ENCODE measurements around the gene PTPRM. TPM values are rescaled to one million over a fixed set of nuclear protein-coding genes. Genes with fewer than 3 reads are reported as not detected.

The PTPRM gene
- total and polyA plus RNA-seq, 2 of the 4 experiments (the other 2 are of a cell fraction) = 28.3 to 51.2 TPM

- H2BK120ac ChIP-seq (ENCODE audit: low read depth, low read length) = no peak overlapping the region
- no peaks in the 10 kb centered on the region for H3K9me3 ChIP-seq (ENCODE audit: control insufficient read depth, insufficient read depth, low read length)
- ATAC-seq (ENCODE audit: low read depth) = no peak
- 56% methylated on average over 3 of the region's 6 CpGs; no CpG with 5 or more reads in 1 of the 2 experiments for WGBS, 2 experiments (ENCODE audit: extremely low coverage in 2 of 2, insufficient read length in 1 of 2)
- H4K5ac ChIP-seq (ENCODE audit: low read depth, low read length) = no peak overlapping the region
- dilution Hi-C loops (cut with HindIII; ENCODE audit: low sequenced_read_pairs, unreplicated experiment) = no loop called here
- no peak overlapping the region for H3K18ac ChIP-seq (ENCODE audit: low read depth, low read length)
- H3K9ac ChIP-seq (ENCODE audit: low read depth, low read length) = no peak overlapping the region
- H3K14ac ChIP-seq (replicated peaks; ENCODE audit: low read depth, low read length) = no peak overlapping the region
- no peak overlapping the region for H4K91ac ChIP-seq (ENCODE audit: insufficient read depth, low read depth, low read length)
- TF ChIP-seq SMC3 (IDR thresholded peaks at IDR 0.05; ENCODE audit: low read depth, low read length) = no peak
- no peak for TF ChIP-seq RCOR1 (IDR thresholded peaks at IDR 0.05; ENCODE audit: insufficient replicate concordance, low read length)
- no peak for TF ChIP-seq RAD21 (IDR thresholded peaks at IDR 0.05; ENCODE audit: low read length)
- no peak for TF ChIP-seq FOS (IDR thresholded peaks at IDR 0.05; ENCODE audit: low read depth, low read length)
- TF ChIP-seq CTCF (conservative IDR thresholded peaks at IDR 0.05; ENCODE audit: low read depth, low read length) = no peak
- TF ChIP-seq, protein P1, sequence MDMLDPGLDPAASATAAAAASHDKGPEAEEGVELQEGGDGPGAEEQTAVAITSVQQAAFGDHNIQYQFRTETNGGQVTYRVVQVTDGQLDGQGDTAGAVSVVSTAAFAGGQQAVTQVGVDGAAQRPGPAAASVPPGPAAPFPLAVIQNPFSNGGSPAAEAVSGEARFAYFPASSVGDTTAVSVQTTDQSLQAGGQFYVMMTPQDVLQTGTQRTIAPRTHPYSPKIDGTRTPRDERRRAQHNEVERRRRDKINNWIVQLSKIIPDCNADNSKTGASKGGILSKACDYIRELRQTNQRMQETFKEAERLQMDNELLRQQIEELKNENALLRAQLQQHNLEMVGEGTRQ (IDR thresholded peaks at IDR 0.05; ENCODE audit: low read depth, low read length) = no peak
- no peak for TF ChIP-seq MXI1 (IDR thresholded peaks at IDR 0.05; ENCODE audit: borderline replicate concordance, low read depth, low read length)
- TF ChIP-seq BHLHE40 (IDR thresholded peaks at IDR 0.05; ENCODE audit: low read depth, low read length) = no peak
- TF ChIP-seq POLR2A (IDR thresholded peaks at IDR 0.05; ENCODE audit: low read depth, low read length) = no peak
- no peak for TF ChIP-seq CEBPB (IDR thresholded peaks at IDR 0.05; ENCODE audit: low read depth, low read length)
- no peak for TF ChIP-seq NFE2L2 (IDR thresholded peaks at IDR 0.05; ENCODE audit: low read depth, low read length)
- TF ChIP-seq MAFK (IDR thresholded peaks at IDR 0.05; ENCODE audit: low read depth, low read length) = no peak
- no peak for TF ChIP-seq ELK1 (IDR thresholded peaks at IDR 0.05; ENCODE audit: borderline replicate concordance, low read depth, low read length)
- no peak for TF ChIP-seq MAZ (IDR thresholded peaks at IDR 0.05; ENCODE audit: borderline replicate concordance, low read depth, low read length)
- TF ChIP-seq CHD1 (IDR thresholded peaks at IDR 0.05; ENCODE audit: low read depth, low read length) = no peak
- TF ChIP-seq RFX5 (IDR thresholded peaks at IDR 0.05; ENCODE audit: low read depth, low read length) = no peak
- no peak overlapping the region for H3K23ac ChIP-seq (ENCODE audit: low read depth, low read length)
- peaks cover 8% of the 10 kb centered on the region for H3K4me1 ChIP-seq (ENCODE audit: control insufficient read depth, insufficient read depth, low read length)
- no peaks in the 10 kb centered on the region; the same call in 1 of the 2 replicates for H3K9me1 ChIP-seq (ENCODE audit: insufficient read depth, low read length)
- CTCF ChIA-PET = no interaction called here
- H2BK20ac ChIP-seq (ENCODE audit: low read depth, low read length) = no peak overlapping the region
- H2BK5ac ChIP-seq (ENCODE audit: low read depth, low read length, poor library complexity, severe bottlenecking) = no peak overlapping the region
- in situ Hi-C loops (cut with MboI; ENCODE audit: low sequenced_read_pairs) = no loop called here
- no peak for DNase-seq
- no peaks in the 10 kb centered on the region for H4K20me1 ChIP-seq (ENCODE audit: insufficient read depth, low read length)
- H2AFZ ChIP-seq (replicated peaks; ENCODE audit: low read length, poor library complexity) = no peak overlapping the region
- BruUV-seq (replicated peaks) = no TSS peak
- POLR2A ChIA-PET (ENCODE audit: unreplicated experiment) = no interaction called here
- H3K4me3 ChIP-seq (ENCODE audit: insufficient read depth, low read depth, low read length) = no peak overlapping the region
- H3K79me1 ChIP-seq (ENCODE audit: low read depth in 1 of 2, low read length in 2 of 2) = no peaks in the 10 kb centered on the region
- H4K8ac ChIP-seq (ENCODE audit: low read depth in 2 of 2, low read length in 2 of 2) = no peak overlapping the region
- H2AK5ac ChIP-seq (ENCODE audit: low read depth, low read length) = no peak overlapping the region
- H3K4me2 ChIP-seq (ENCODE audit: low read depth, low read length) = no peak overlapping the region
- H3K27me3 ChIP-seq (ENCODE audit: control insufficient read depth, insufficient read depth, low read length) = no peaks in the 10 kb centered on the region
- H3K4ac ChIP-seq (ENCODE audit: low read depth, low read length) = no peak overlapping the region
- no peak overlapping the region for H3K27ac ChIP-seq (ENCODE audit: insufficient read depth, low read length)
- no peak overlapping the region for H2BK15ac ChIP-seq (ENCODE audit: low read depth, low read length)
- peaks cover 1% of the 10 kb centered on the region; the same call in 1 of the 2 replicates for H3K36me3 ChIP-seq (ENCODE audit: control insufficient read depth, insufficient read depth, low read length)
- intact Hi-C loops (cut with micrococcal nuclease) = no loop called here
- H3K56ac ChIP-seq (ENCODE audit: extremely low read depth, insufficient read depth, low read length) = no peak overlapping the region
- no peak overlapping the region for H2AK9ac ChIP-seq (replicated peaks; ENCODE audit: low read depth, low read length, poor library complexity)
These were observed 695.1 kb downstream of the PTPRM start for GRCh38 chr18:8262221-8262620.
